Nephron progenitor cell (in vitro differentiated cells): ENCODE measurements around the gene NMS.
A peak's percentile ranks its signal among the peaks of the same experiment; 100 is the strongest.

ENCODE experiments used
- DNase-seq: peaks from one replicate; pipeline ENCODE4 v3.0.0; 2021
- H3K27ac Mint-ChIP-seq: 2 replicates; pipeline ENCODE4 v1.8.0; 2021; ENCODE audit warnings: mild to moderate bottlenecking, moderate library complexity, mixed read lengths
- H3K27me3 Mint-ChIP-seq: 2 replicates; pipeline ENCODE4 v1.8.0; 2021; ENCODE audit warnings: mild to moderate bottlenecking, low read depth, mixed read lengths; ENCODE audit not compliant: poor library complexity
- H3K36me3 Mint-ChIP-seq: 2 replicates; pipeline ENCODE4 v1.8.0; 2021; ENCODE audit warnings: low read depth, mixed read lengths
- H3K4me1 Mint-ChIP-seq: 2 replicates; pipeline ENCODE4 v1.8.0; 2021; ENCODE audit warnings: mixed read lengths
- H3K4me3 Mint-ChIP-seq: 2 replicates; pipeline ENCODE4 v1.8.0; 2021; ENCODE audit warnings: mild to moderate bottlenecking, moderate library complexity, mixed read lengths
- H3K9me3 Mint-ChIP-seq: 2 replicates; pipeline ENCODE4 v1.8.0; 2021; ENCODE audit warnings: mild to moderate bottlenecking, moderate library complexity, mixed read lengths
- CTCF ChIP-seq: fragments of 200-600 bp; sonication (generic); IDR thresholded peaks from 2 replicates; pipeline ENCODE4 v1.5.0; 2021; ENCODE audit warnings: antibody characterized with exemption

NMS gene

DNA sequence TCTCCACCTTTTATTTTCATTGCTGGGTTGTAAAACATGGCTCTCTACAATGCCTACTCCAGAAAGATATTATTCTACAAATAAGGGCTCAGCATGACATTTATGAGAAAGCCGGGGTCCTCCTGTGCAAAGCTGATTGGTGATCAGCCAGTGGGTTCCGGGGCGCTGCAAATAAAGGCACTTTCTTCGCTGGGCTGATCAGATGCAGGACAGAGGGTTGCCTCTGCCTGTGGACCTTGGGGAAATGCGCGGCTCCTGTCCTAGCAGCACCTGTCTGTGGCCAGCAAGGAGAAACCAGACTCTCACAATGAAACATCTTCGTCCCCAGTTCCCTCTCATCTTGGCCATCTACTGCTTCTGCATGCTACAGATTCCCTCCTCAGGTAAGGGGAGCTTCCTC is at the start of gene NMS:
NMS (plus strand) TSS at position 301 of the 400 bp plus-strand sequence; CDS start at position 308, 7 bp downstream.
- no peak within 1 kb of the TSS for H3K27ac Mint-ChIP-seq
- H3K4me3 Mint-ChIP-seq, result no peak within 1 kb of the TSS
- peaks cover 16% of the 10 kb centered on the region for H3K27me3 Mint-ChIP-seq
- DNase-seq, result no peak
- H3K4me1 Mint-ChIP-seq, result no peaks in the 10 kb centered on the region
- TF ChIP-seq CTCF, result no peak
- H3K36me3 Mint-ChIP-seq, result no peaks in the 10 kb centered on the region
- no peaks in the 10 kb centered on the region for H3K9me3 Mint-ChIP-seq

GRCh38 chr2:100422320-100423055 is 47.8 kb upstream of the NMS start:
- Mint-ChIP-seq H3K4me1 (peaks cover 20% of the 10 kb centered on the region), H3K36me3 (no peaks in the 10 kb centered on the region), H3K27ac (no peak overlapping the region), H3K9me3 (no peaks in the 10 kb centered on the region), H3K27me3 (peaks cover 4% of the 10 kb centered on the region), H3K4me3 (no peak overlapping the region)
- peak; percentile 47 for DNase-seq
- TF ChIP-seq CTCF, result peak; percentile 59

DNA sequence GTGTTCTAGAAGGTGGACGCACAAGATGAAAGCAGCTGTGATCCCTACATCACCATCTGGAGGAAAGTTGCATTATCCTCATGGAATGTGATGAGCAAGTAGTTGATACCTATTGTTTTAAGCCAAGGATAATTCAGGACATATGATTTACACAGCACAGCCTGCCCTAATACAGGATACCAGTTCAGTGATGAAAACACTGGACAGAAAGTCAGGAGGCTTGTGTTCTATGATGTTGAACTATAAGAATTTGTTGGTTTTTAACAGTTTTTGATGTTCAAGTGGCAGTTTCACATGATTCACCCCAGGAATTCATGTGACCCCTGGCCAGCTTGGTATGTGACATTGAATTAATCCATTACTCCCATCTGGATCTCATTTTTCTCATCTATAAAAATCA is 46.7 kb upstream of the NMS start:
- TF ChIP-seq CTCF, result no peak
- H3K9me3 Mint-ChIP-seq, result peaks cover 4% of the 10 kb centered on the region
- peaks cover 18% of the 10 kb centered on the region for H3K4me1 Mint-ChIP-seq
- no peak overlapping the region for H3K4me3 Mint-ChIP-seq
- no peak overlapping the region for H3K27ac Mint-ChIP-seq
- H3K36me3 Mint-ChIP-seq, result no peaks in the 10 kb centered on the region
- H3K27me3 Mint-ChIP-seq, result peaks cover 4% of the 10 kb centered on the region
- no peak for DNase-seq

- no peaks in the 10 kb centered on the region for H3K36me3 Mint-ChIP-seq
- peaks cover 4% of the 10 kb centered on the region for H3K27me3 Mint-ChIP-seq
- H3K9me3 Mint-ChIP-seq, result peaks cover 11% of the 10 kb centered on the region
- TF ChIP-seq CTCF, result no peak
- peaks cover 17% of the 10 kb centered on the region for H3K4me1 Mint-ChIP-seq
- no peak overlapping the region for H3K27ac Mint-ChIP-seq
- no peak for DNase-seq
- H3K4me3 Mint-ChIP-seq, result no peak overlapping the region
These were observed 45.9 kb upstream of the NMS start for GRCh38 chr2:100424277-100424875.

GRCh38 chr2:100425107-100425506 is 45.2 kb upstream of the NMS start:
- Mint-ChIP-seq H3K9me3 (peaks cover 19% of the 10 kb centered on the region), H3K27ac (no peak overlapping the region), H3K4me3 (no peak overlapping the region), H3K36me3 (no peaks in the 10 kb centered on the region), H3K4me1 (peaks cover 11% of the 10 kb centered on the region), H3K27me3 (peaks cover 4% of the 10 kb centered on the region)
- no peak for DNase-seq
- TF ChIP-seq CTCF, result no peak
